IMR-90 (cell line): ENCODE measurements around the gene ADAP1. TPM values are rescaled to one million over a fixed set of nuclear protein-coding genes. Genes with fewer than 3 reads are reported as not detected.

Experiments used
- ATAC-seq: fragments of 200-7000 bp; cut with Tn5 transposase; 2 replicates; pipeline ENCODE4 v1.9.1; 2020; ENCODE audit warnings: low read depth, mild to moderate bottlenecking, moderate library complexity
- BruUV-seq: library from RNA; stranded (reverse); fragments of 400-500 nt; replicated peaks from 2 replicates; lab custom pipeline; 2021; lab: Mats Ljungman, UMichigan
- CTCF ChIA-PET: fragments of 300-600 bp; formaldehyde crosslinking; extraction: SDS; loops from one replicate; lab custom pipeline; 2021; ENCODE audit warnings: antibody characterized with exemption; lab: Yijun Ruan, JAX
- POLR2A ChIA-PET: fragments of 300-600 bp; sonication (Branson Sonifier 250); formaldehyde crosslinking; loops from one replicate; lab custom pipeline; 2022; ENCODE audit warnings: antibody characterized with exemption; ENCODE audit not compliant: unreplicated experiment; lab: Charles Lee
- DNase-seq: peaks from one replicate; pipeline ENCODE4 v3.0.0; 2013
- H2AFZ ChIP-seq: replicated peaks from 2 replicates; pipeline ENCODE3; 2013; ENCODE audit warnings: low read length, mild to moderate bottlenecking; ENCODE audit not compliant: poor library complexity
- H2AK5ac ChIP-seq: 2 replicates; pipeline ENCODE4 v1.6.1; 2013; ENCODE audit warnings: low read depth, low read length, inconsistent platforms
- H2AK9ac ChIP-seq: replicated peaks from 2 replicates; pipeline ENCODE3; 2013; ENCODE audit warnings: mild to moderate bottlenecking, low read depth, low read length, moderate library complexity; ENCODE audit not compliant: poor library complexity
- H2BK120ac ChIP-seq: 2 replicates; pipeline ENCODE4 v1.6.1; 2013; ENCODE audit warnings: low read depth, low read length, inconsistent platforms
- H2BK15ac ChIP-seq: 3 replicates; pipeline ENCODE4 v1.6.1; 2013; ENCODE audit warnings: low read depth, low read length, inconsistent platforms
- H2BK20ac ChIP-seq: 2 replicates; pipeline ENCODE4 v1.6.1; 2013; ENCODE audit warnings: low read depth, mild to moderate bottlenecking, inconsistent platforms, low read length, moderate library complexity
- H2BK5ac ChIP-seq: 2 replicates; pipeline ENCODE4 v1.6.1; 2013; ENCODE audit warnings: mild to moderate bottlenecking, low read depth, low read length, inconsistent platforms; ENCODE audit not compliant: poor library complexity, severe bottlenecking
- H3K14ac ChIP-seq: replicated peaks from 2 replicates; pipeline ENCODE4 v1.6.1; 2013; ENCODE audit warnings: low read depth, low read length, inconsistent platforms
- H3K18ac ChIP-seq: 2 replicates; pipeline ENCODE4 v1.6.1; 2013; ENCODE audit warnings: low read depth, low read length, control low read depth
- H3K23ac ChIP-seq: 2 replicates; pipeline ENCODE4 v1.6.1; 2013; ENCODE audit warnings: low read depth, low read length, inconsistent platforms
- H3K27ac ChIP-seq: 2 replicates; pipeline ENCODE4 v1.5.1; 2013; ENCODE audit warnings: mild to moderate bottlenecking, control low read depth, low read length; ENCODE audit not compliant: insufficient read depth
- H3K27me3 ChIP-seq: 2 replicates; pipeline ENCODE4 v1.6.1; 2013; ENCODE audit warnings: low read length; ENCODE audit not compliant: control insufficient read depth, insufficient read depth
- H3K36me3 ChIP-seq: 2 replicates; pipeline ENCODE4 v1.6.1; 2013; ENCODE audit warnings: low read length, mixed read lengths; ENCODE audit not compliant: control insufficient read depth, insufficient read depth
- H3K4ac ChIP-seq: 2 replicates; pipeline ENCODE4 v1.6.1; 2013; ENCODE audit warnings: low read depth, low read length, inconsistent platforms
- H3K4me1 ChIP-seq: 2 replicates; pipeline ENCODE4 v1.6.1; 2013; ENCODE audit warnings: low read length, mixed read lengths; ENCODE audit not compliant: control insufficient read depth, insufficient read depth
- H3K4me2 ChIP-seq: 2 replicates; pipeline ENCODE4 v1.6.1; 2013; ENCODE audit warnings: low read depth, mild to moderate bottlenecking, control low read depth, low read length, moderate library complexity
- H3K4me3 ChIP-seq: 2 replicates; pipeline ENCODE4 v1.5.1; 2013; ENCODE audit warnings: low read depth, mild to moderate bottlenecking, control low read depth, low read length, moderate library complexity; ENCODE audit not compliant: insufficient read depth
- H3K56ac ChIP-seq: 2 replicates; pipeline ENCODE4 v1.6.1; 2013; ENCODE audit warnings: low read length, inconsistent platforms; ENCODE audit not compliant: insufficient read depth; ENCODE audit errors: extremely low read depth
- H3K79me1 ChIP-seq, 2 experiments: 2 replicates each; pipeline ENCODE4 v1.6.1; 2013; ENCODE audit warnings: low read length in 2 of 2, inconsistent platforms in 1 of 2, low read depth in 1 of 2
- H3K9ac ChIP-seq: 2 replicates; pipeline ENCODE4 v1.6.1; 2013; ENCODE audit warnings: low read depth, low read length, control low read depth
- H3K9me1 ChIP-seq: 2 replicates; pipeline ENCODE4 v1.6.1; 2013; ENCODE audit warnings: low read length, inconsistent platforms; ENCODE audit not compliant: insufficient read depth
- H3K9me3 ChIP-seq: 2 replicates; pipeline ENCODE4 v1.6.1; 2013; ENCODE audit warnings: low read length; ENCODE audit not compliant: control insufficient read depth, insufficient read depth
- H4K20me1 ChIP-seq: 2 replicates; pipeline ENCODE4 v1.6.1; 2013; ENCODE audit warnings: low read length, inconsistent platforms; ENCODE audit not compliant: insufficient read depth
- H4K5ac ChIP-seq: 2 replicates; pipeline ENCODE4 v1.6.1; 2013; ENCODE audit warnings: mild to moderate bottlenecking, low read depth, low read length, control low read depth
- H4K8ac ChIP-seq, 2 experiments: 2 replicates each; pipeline ENCODE4 v1.6.1; 2013; ENCODE audit warnings: low read depth in 2 of 2, low read length in 2 of 2, control low read depth in 1 of 2, inconsistent platforms in 1 of 2
- H4K91ac ChIP-seq: 2 replicates; pipeline ENCODE4 v1.6.1; 2013; ENCODE audit warnings: low read depth, low read length, inconsistent platforms; ENCODE audit not compliant: insufficient read depth
- FOS ChIP-seq: fragments of 150-350 bp; IDR thresholded peaks from 2 replicates; pipeline ENCODE4 v1.6.1; 2016; ENCODE audit warnings: low read depth, low read length
- MAFK ChIP-seq: IDR thresholded peaks from 2 replicates; pipeline ENCODE4 v1.6.1; 2012; ENCODE audit warnings: low read depth, low read length, improper control_type of control experiment
- MXI1 ChIP-seq: IDR thresholded peaks from 2 replicates; pipeline ENCODE4 v1.6.1; 2012; ENCODE audit warnings: low read depth, mild to moderate bottlenecking, low read length, moderate library complexity, borderline replicate concordance
- WGBS, 2 experiments: methylation state at CpG; one replicate each; pipeline versions ENCODE4 v1.1.5 to v1.1.7; 2013; ENCODE audit warnings: missing lambda C conversion rate in 2 of 2; ENCODE audit not compliant: insufficient read length in 1 of 2; ENCODE audit errors: extremely low coverage in 2 of 2; 5-methylcytosine and 5-hydroxymethylcytosine counted together
- dilution Hi-C: fragments of 300-500 bp; cut with HindIII; formaldehyde crosslinking; loops from one replicate; pipeline ENCODE4 v1.14.3; 2018; ENCODE audit warnings: low sequenced_read_pairs; ENCODE audit not compliant: unreplicated experiment
- in situ Hi-C: fragments of 300-500 bp; cut with MboI; formaldehyde crosslinking; loops from 3 replicates; pipeline ENCODE4 v1.14.3; 2019; ENCODE audit warnings: low sequenced_read_pairs, inconsistent platforms, mixed read lengths
- intact Hi-C: fragments of 100-400 bp; cut with micrococcal nuclease; formaldehyde crosslinking; loops from 2 replicates; pipeline ENCODE4 v1.10.0; 2022
- polyA plus RNA-seq, 3 experiments: library from polyadenylated mRNA; depleted of rRNA; stranded (reverse); fragments of >200 nt; gene quantifications; 2 replicates each; pipeline ENCODE4 v1.2.3, GENCODE V29; 2012; ENCODE audit warnings: low replicate concordance in 1 of 3
- total RNA-seq: library from RNA; depleted of rRNA; stranded (reverse); fragments of >200 nt; gene quantifications from 2 replicates; pipeline ENCODE4 v1.2.3, GENCODE V29; 2012
- TF ChIP-seq, protein P1 (sequence below): fragments of 150-350 bp; IDR thresholded peaks from 2 replicates; pipeline ENCODE4 v1.6.1; 2017; ENCODE audit warnings: mild to moderate bottlenecking, antibody characterized with exemption, low read length, low read depth

ADAP1 gene
- total and polyA plus RNA-seq, 2 of the 4 experiments (the other 2 are of a cell fraction): 1.4 to 2.0 TPM

- peaks cover 5% of the 10 kb centered on the region; the same call in 1 of the 2 replicates for H3K9me1 ChIP-seq
- no peak overlapping the region for H3K9ac ChIP-seq
- no peak overlapping the region for H2AK9ac ChIP-seq
- no peak overlapping the region for H2AFZ ChIP-seq
- H4K91ac ChIP-seq: no peak overlapping the region
- H3K4me3 ChIP-seq: no peak overlapping the region
- H2BK5ac ChIP-seq: no peak overlapping the region
- no peak overlapping the region for H2AK5ac ChIP-seq
- peaks cover 10% of the 10 kb centered on the region for H4K20me1 ChIP-seq
- H3K23ac ChIP-seq: no peak overlapping the region
- no peak overlapping the region for H2BK20ac ChIP-seq
- no peak overlapping the region for H3K4me2 ChIP-seq
- H3K4me1 ChIP-seq: peaks cover 13% of the 10 kb centered on the region
- POLR2A ChIA-PET: no interaction called here
- H3K27ac ChIP-seq: no peak overlapping the region
- H3K4ac ChIP-seq: no peak overlapping the region
- no peak overlapping the region for H3K56ac ChIP-seq
- WGBS, 2 experiments: 79% methylated on average over 3 of the region's 14 CpGs; no CpG with 5 or more reads in 1 of the 2 experiments
- no peak for TF ChIP-seq FOS
- TF ChIP-seq, protein P1, sequence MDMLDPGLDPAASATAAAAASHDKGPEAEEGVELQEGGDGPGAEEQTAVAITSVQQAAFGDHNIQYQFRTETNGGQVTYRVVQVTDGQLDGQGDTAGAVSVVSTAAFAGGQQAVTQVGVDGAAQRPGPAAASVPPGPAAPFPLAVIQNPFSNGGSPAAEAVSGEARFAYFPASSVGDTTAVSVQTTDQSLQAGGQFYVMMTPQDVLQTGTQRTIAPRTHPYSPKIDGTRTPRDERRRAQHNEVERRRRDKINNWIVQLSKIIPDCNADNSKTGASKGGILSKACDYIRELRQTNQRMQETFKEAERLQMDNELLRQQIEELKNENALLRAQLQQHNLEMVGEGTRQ: no peak
- no peak for TF ChIP-seq MXI1
- TF ChIP-seq MAFK: no peak
- in situ Hi-C loops: loop anchor here (5.0 to 10.0 kb wide), 2 partner anchors 85 to 337 kb away; no protein-coding TSS in a partner anchor
- CTCF ChIA-PET: interaction anchor here (1.3 kb wide), 1 partner anchor 9 kb away, joined by 4 read pairs; no protein-coding TSS in a partner anchor
- intact Hi-C loops: loop anchor here (2.0 to 10.0 kb wide), 2 partner anchors 357 to 551 kb away; partner anchors contain the start of gene PDGFA
- no peak overlapping the region for H2BK15ac ChIP-seq
- no peaks in the 10 kb centered on the region for H3K9me3 ChIP-seq
- DNase-seq (no peak), ATAC-seq (no peak)
- H3K36me3 ChIP-seq: peaks cover 38% of the 10 kb centered on the region
- H4K8ac ChIP-seq: no peak overlapping the region
- no TSS peak for BruUV-seq
- no peaks in the 10 kb centered on the region for H3K27me3 ChIP-seq
- no peak overlapping the region for H3K14ac ChIP-seq
- dilution Hi-C loops: no loop called here
- H4K5ac ChIP-seq: no peak overlapping the region
- no peak overlapping the region for H3K18ac ChIP-seq
- peaks cover 5 to 49% of the 10 kb centered on the region in 2 experiments for H3K79me1 ChIP-seq
- H2BK120ac ChIP-seq: no peak overlapping the region
Measured at GRCh38 chr7:871900-872537, 82.5 kb downstream of the ADAP1 start.
